ENCODE data around the gene FARSA.

DNA sequence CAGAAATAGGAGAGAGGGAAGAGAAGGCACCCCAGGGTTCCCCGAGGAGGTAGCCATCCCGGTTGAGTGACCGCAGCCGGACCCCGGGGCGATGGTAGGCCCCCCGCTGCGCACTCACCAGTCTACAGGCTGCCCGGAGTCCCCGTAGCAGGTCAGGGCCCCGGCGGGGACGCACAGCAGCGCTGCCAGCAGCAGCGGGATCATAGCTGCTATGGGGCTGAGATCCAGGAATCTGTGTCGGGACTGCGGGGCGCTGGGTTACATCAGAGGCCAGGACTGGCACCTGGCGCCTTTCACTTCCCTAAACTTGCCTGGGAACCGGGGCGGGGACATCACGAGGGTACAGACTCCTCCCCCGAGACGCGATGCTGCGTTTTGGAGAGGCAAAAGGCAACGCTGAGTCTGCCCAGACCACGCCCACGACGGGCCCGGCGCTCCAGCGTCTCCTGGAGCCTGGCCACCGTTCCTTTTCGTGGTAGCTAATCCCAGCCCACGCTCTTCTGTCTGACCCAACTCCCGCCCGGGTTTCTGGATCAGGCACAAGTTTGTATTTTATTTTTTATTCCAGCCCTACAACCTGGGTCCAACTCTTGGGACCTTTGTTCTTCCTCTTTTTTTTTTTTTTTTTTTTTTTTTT, 52.2 kb downstream of the FARSA start, which contains the start of gene DNASE2:
- TF ChIP-seq, protein P1, sequence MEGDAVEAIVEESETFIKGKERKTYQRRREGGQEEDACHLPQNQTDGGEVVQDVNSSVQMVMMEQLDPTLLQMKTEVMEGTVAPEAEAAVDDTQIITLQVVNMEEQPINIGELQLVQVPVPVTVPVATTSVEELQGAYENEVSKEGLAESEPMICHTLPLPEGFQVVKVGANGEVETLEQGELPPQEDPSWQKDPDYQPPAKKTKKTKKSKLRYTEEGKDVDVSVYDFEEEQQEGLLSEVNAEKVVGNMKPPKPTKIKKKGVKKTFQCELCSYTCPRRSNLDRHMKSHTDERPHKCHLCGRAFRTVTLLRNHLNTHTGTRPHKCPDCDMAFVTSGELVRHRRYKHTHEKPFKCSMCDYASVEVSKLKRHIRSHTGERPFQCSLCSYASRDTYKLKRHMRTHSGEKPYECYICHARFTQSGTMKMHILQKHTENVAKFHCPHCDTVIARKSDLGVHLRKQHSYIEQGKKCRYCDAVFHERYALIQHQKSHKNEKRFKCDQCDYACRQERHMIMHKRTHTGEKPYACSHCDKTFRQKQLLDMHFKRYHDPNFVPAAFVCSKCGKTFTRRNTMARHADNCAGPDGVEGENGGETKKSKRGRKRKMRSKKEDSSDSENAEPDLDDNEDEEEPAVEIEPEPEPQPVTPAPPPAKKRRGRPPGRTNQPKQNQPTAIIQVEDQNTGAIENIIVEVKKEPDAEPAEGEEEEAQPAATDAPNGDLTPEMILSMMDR (IDR thresholded peaks at IDR 0.05) = peak in 1 of 4 experiments; percentile 12
- TF ChIP-seq POLR2AphosphoS5 (IDR thresholded peaks at IDR 0.05) = peak; percentile 98

Measured in prostate gland (tissue), 2 donors.